SH-SY5Y (cell line): ENCODE measurements around the gene PTPRT.

Source experiments
- GATA2 ChIP-seq: IDR thresholded peaks from 2 replicates; pipeline ENCODE4 v1.6.1; 2011; ENCODE audit warnings: mild to moderate bottlenecking, low read depth, low read length
- GATA3 ChIP-seq: IDR thresholded peaks from 2 replicates; pipeline ENCODE4 v1.6.1; 2011; ENCODE audit warnings: low read depth, mild to moderate bottlenecking, low read length, moderate library complexity

The PTPRT gene

DNA sequence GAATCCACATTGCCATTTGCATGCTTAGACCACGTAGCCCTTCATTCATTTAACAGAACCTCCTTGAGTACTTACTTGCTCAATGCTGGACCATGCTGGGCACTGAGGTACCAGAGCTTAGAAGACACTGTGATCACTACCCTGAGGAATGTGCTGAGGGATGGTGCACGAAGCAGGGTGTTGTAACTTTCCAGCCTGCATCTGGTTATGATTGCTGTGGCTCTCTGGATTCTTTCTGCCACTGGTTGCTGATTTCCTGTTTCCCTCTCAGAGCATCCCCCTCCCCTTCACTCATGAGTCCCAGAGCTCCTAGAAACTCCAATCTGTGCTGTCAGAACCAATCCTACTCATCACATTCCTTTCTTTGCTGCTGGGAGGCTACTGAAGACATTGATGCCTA, 537.4 kb downstream of the PTPRT start:
- TF ChIP-seq GATA2 = no peak
- TF ChIP-seq GATA3 = no peak

DNA sequence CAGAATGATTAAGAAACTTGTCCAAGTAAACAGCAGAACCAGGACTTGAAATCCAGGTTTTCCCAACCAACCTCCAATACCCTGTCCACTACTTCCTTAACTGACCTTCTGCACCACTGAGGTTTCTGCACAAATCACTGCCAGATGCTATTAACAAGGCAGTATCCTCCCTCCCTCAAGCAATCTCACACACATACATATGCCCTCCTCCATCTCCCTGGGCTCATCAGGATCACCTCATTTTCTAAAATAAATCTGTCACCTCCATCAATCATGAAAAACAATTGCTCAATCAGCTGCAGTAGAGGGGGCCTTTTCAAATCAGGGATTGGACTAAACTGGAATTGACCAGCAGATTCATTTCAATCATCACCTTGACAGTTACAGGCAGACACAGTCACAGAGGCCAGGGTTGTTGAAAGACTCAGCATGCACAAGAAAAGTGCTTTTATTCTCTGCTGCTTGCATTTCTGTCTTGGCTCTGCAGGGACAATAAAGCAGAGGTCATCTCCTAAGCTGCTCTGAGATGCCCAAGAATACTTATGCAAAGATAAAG, 539.4 kb downstream of the PTPRT start:
- TF ChIP-seq GATA2 = no peak
- TF ChIP-seq GATA3 = no peak

DNA sequence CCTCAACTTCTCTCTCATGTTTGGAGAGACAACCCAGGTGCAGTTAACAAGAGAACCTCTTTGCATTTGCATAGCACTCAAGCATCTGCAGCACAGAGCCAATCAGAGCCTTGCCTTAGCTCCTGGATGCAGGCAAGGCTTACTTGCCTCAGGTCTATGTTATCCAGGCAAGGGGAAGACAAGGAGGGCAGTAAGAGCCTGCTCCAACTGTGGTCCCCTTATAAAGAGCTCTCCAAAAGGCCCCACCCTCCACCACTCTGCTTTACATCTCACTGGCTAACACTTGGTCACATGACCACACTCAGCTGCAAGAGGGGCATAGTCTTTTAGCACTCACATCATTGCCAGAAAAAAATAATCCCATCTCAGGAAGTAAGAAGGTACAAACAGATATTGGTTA, 540.0 kb downstream of the PTPRT start:
- TF ChIP-seq GATA3 (no peak), GATA2 (no peak)

DNA sequence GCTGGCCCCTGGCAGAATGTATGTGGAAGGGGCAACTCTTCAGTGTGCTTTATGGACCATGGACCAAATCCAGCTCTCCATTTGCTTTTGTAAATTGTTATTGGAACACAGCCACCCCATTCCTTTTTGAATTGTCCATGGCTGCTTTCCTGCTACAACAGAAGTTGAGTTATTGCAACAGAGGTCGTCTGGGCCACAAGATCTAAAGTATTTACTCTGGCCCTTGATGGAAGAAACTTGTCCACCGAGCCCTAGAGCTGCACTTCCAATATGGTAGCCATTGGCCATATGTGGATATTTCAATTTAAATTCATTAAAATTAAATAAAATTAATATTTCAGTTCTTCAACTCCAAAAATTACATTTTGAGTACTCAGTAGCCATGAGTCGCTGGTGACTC, 543.5 kb downstream of the PTPRT start:
- no peak for TF ChIP-seq GATA2
- TF ChIP-seq GATA3 = no peak

DNA sequence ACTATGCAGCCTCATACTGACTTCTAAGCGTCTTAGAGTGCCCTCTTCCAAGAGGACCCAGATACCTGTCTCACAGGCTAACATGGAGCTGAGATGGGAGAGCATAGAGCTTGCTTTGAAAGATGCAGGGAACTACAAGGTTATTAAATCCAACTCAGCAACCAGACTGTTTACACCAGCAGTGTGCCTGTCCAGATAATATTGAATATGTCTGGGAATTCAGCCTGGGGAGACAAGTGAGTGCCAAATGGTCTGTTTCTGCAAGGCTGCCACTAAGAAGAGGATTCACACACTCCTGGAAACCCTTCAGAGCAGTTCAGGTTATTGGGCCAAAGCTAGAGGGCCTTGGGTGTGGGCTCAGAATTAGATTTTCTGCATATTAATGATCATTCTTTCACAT, 547.8 kb downstream of the PTPRT start:
- TF ChIP-seq GATA3 (no peak), GATA2 (no peak)

DNA sequence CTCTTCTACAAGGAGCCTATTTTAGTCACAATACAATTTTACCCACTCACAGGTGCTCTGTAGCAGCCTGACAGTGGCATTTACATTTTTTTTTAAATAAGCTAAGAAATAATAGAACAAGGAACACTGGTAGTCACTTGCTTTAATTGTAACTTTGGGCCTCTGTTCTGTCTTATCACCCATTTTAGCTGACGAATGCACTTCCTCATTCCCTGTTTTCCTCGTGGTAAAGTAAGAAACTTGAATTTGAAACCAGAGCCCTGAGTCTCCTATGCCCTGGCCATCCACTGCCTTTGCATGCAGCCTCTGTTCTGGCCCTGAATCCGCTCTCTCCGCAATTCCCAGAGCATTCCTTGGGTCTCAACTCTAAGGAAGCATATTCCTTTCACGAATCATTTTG, 550.6 kb downstream of the PTPRT start:
- no peak for TF ChIP-seq GATA3
- no peak for TF ChIP-seq GATA2

DNA sequence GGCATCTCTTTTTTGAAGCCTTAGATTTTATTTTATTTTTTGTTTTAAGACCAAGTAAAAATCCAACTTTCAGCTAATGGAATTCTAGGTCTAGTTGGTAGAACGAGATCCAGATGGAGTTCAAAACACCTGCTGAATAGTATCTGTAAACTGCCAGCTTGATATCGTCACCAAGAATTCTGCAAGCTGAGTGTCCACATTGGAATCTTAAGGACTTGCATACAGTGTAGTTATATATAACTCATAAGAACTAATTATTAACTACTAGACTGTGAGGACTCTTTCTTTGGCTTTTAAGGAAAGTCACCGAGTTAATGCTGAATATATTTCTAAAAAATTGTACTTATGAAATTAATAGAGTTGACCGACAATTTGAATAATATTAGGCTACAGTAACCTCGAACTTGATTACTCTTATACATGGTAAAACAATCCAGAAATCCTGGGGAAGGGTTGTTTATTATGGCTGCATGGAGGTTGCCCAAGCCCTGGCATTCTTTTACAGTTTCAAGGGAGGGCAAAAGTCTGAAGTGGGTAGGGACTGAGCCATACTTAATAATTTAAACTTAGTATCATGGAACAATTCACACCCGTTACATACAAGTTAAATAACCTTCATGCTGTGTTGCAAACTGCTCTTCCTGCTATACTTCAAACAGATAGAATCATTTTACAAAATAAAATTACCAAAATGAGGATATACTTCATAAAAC, 553.9 kb downstream of the PTPRT start:
- TF ChIP-seq GATA3 (no peak), GATA2 (no peak)

DNA sequence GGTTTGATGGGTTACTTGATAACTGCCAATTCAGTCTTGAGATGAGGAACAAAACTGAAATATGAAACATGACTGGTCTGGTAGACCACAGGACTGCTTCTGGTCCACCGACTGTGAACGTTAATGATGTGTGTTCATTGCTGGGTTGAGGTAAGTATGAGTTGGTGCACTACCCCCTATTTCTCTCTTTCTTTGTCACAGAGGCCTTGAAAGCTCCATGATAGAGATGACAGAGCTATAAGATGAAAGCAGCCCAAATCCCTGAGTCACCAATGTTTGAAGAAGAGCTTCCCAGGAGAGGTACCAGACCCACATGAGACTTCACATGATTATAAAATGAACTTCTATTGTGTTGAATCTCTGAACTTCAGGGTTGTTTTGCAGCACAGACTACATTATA, 555.5 kb downstream of the PTPRT start:
- no peak for TF ChIP-seq GATA3
- no peak for TF ChIP-seq GATA2

DNA sequence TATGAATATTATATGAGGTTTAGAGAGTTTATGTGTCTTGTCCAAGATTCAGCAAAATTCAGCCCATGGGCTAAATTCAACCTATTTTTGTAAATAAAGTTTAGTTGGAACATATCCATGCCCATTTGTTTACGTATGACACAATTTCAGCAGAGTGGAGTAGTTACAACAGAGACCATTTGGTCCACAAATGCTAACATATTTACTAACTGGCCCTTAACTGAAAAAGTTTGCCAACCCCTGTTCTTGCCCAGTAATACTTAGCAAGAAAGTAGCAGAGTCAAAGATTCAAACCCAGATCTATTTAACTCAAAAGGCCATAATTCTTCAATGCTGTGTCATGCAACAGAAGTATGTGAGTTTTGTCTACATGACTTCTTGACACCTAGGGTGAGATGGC, 561.0 kb downstream of the PTPRT start:
- no peak for TF ChIP-seq GATA3
- no peak for TF ChIP-seq GATA2

DNA sequence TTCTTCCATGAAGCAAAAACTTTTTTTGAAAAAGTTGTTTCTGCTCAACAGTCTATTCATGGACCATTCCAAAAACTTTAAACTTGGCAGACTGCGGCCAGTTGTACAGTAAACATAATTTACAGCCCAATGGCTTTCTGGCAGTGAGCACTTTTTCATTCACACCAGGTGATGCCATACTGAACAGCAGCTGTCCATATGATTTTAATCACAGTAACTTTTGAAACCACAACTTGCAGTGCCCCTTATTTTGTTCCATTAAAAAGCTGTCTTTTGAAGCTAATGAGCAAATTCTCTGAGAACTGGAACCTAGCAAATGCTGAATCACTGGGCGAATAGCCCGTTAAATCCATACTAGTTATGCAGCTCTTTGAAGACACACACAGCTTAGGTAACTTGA, 576.6 kb downstream of the PTPRT start:
- no peak for TF ChIP-seq GATA3
- TF ChIP-seq GATA2 = no peak

DNA sequence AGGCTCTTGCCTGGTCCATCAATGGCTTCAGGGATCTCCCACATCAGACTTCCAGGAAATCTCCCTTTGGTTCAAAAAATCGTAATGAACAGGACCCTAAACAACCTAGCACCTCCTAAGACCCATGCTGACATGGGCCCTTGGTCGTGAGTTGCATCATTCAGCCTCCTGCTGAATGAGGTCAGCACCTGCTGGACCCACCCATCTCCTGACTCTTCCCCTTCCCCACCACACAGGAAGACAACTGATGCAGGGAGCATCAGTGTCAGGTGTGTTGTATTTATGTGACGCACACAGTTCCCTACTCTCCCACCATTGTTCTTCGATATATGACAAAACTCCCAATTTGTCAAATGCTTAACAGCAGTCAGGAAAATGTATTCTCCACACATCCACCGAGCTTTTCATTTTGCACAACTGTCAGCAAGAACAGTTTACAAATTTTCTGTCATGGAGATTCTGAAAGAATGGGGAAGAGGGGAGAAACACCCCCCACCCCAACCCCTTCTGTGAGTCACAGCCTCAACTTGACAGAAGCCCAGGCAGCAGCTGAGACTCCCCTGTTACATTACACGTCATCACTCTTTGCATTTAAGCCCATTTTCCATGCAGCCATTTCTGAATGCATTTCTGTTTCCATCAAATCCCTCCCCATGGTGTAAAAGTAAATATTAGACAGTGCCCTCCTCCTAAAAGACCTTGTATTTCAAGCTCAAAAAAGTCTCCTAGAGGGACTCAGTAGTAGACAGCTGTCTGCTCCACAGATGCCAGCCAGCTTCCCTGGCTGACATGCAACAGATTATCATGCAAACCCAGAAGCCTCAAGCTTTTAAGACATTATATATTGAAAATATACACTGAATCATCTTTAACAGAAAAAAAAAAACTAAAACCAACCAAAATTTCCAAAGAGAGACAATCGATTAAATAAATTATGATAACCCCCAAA, 577.5 kb downstream of the PTPRT start:
- TF ChIP-seq GATA2 = no peak
- no peak for TF ChIP-seq GATA3

DNA sequence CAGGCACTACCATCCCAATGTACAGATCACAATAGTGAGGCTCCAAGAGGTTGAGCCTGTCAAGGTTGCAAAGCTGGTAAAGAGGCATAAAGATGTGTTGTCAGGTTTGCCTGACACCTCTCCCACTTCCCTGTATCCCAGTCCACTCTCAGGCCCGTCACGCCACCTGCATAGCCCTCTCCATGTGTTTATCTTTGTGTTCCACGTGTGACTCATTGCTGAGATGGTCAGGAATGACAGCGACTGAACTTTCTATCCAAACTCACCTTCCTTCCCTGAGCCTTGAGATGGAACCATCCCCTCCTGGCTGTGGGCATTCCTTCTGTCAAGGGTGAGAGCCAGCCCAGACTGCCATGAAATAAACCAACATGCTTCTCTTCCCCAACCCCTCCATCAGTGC, 578.3 kb downstream of the PTPRT start:
- TF ChIP-seq GATA3 (no peak), GATA2 (no peak)

DNA sequence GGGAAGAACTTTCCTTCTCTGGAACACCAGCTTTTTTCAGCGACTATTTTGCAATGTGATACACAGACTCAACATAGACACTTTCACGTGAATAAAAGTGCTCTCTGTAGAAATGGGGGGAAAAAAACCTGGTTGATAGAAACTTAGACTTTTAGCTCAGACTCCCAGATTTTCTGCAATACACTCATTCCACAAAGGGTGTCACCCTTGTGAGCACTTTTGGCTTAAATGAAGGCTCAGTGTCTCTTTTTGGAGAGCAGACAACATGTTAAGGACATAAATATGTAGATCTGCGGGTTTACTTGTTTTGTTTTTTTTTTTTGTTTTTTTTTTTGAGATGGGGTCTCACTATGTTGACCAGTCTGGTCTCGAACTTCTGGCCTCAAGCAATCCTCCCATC, 579.6 kb downstream of the PTPRT start:
- TF ChIP-seq GATA3 = no peak
- no peak for TF ChIP-seq GATA2

DNA sequence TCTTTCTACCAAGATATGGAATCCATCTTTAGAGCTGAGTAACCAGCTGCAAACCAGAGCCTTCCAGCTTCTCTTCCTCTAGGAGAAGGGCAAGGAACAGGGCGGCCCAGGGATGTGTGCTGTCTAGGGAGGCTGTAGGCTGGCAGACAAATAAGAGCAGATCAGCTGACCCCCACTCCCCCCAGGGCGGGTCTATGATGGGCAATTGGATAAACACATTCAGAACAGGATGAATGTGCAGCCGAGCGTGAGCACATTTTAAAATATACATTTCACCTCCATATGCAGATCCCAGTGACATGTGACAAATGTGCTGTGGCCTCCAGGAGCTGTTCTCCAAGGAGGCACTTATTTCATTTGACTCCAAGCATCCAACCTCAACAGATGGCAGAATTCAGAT, 580.1 kb downstream of the PTPRT start:
- TF ChIP-seq GATA2 (no peak), GATA3 (no peak)

DNA sequence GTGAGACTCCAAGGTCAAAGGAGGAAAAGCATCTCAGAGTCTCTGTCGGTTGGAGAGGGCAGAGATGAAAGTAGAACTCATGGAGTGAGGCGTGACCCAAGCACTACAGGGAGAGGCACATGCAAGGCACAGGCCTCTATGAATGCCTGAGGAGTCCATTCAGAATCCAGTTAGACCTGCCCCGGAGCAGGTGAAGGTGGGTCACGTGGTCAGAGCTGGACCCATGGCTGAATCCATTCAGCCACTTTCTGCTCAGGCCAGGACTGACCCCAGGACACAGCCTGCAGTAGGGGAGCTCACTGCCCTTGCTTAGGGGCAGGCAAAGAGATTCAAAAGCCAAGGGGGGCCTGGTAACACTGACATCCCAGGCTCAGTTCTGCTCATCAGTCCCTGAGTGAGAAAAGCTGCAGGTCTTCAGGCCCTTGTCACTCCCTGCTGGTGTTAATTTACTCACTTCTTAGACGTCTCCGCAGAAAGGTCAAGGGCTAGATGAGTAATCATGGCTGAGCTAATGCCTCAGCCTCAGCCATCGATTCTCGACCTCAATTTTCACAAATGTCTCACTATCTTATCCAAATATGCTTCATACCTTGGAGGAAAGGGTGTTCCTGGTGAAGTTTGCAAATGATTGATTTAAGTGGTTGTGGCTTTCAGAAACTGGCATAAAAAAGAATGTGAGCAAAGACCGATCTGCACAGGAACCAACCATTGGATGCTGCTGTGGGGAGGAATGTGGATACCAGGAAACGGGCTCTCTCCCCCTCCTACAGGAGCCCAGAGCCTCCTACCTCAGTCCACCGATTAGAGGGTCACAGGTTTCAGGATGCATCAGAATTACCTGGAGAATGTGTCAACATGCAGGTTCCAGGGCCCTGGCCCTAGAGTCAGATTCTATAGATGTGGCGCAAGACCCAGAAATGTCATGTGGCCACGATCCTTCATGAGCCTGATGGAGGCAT, 584.4 kb downstream of the PTPRT start:
- TF ChIP-seq GATA2 (no peak), GATA3 (no peak)
